ENCODE data around the gene RFXAP. TPM values are rescaled to one million over a fixed set of nuclear protein-coding genes. Genes with fewer than 3 reads are reported as not detected.
"Not testable (repeated sequence)": the region's sequence is repeated elsewhere in the genome, so short reads cannot be mapped to it uniquely, and the experiment has no call there.

RFXAP gene
- total RNA-seq (ENCODE audit: insufficient read depth, low replicate concordance) = 0.96 TPM

GRCh38 chr13:36818804-36819738 lies at the start of gene RFXAP:
Gene RFXAP (plus strand): TSS chr13:36819222. CDS start chr13:36819358, 136 bp downstream.
- peak; percentile 93 for DNase-seq (ENCODE audit: low spot score)

GRCh38 chr13:36769545-36769944 lies 49.5 kb upstream of the RFXAP start:
- DNase-seq (ENCODE audit: low spot score) = no peak

GRCh38 chr13:36770741-36771140 lies 48.3 kb upstream of the RFXAP start:
- no peak for DNase-seq (ENCODE audit: low spot score)

GRCh38 chr13:36772853-36773252 lies 46.2 kb upstream of the RFXAP start:
- DNase-seq (ENCODE audit: low spot score) = no peak

- DNase-seq (ENCODE audit: low spot score) = no peak
Measured at GRCh38 chr13:36774931-36775330, 44.1 kb upstream of the RFXAP start.

- no peak for DNase-seq (ENCODE audit: low spot score)
Measured at GRCh38 chr13:36776175-36776574, 42.8 kb upstream of the RFXAP start.

- peak; percentile 85 for DNase-seq (ENCODE audit: low spot score)
Measured at GRCh38 chr13:36778083-36778671, 40.8 kb upstream of the RFXAP start.

- no peak for DNase-seq (ENCODE audit: low spot score)
Measured at GRCh38 chr13:36783890-36784289, 35.1 kb upstream of the RFXAP start.

GRCh38 chr13:36786175-36786574 lies 32.8 kb upstream of the RFXAP start:
- DNase-seq (ENCODE audit: low spot score) = not testable (repeated sequence)

- no peak for DNase-seq (ENCODE audit: low spot score)
Measured at GRCh38 chr13:36787181-36787580, 31.8 kb upstream of the RFXAP start.

GRCh38 chr13:36788276-36788675 lies 30.7 kb upstream of the RFXAP start:
- no peak for DNase-seq (ENCODE audit: low spot score)

GRCh38 chr13:36789061-36789460 lies 30.0 kb upstream of the RFXAP start:
- no peak for DNase-seq (ENCODE audit: low spot score)

- DNase-seq (ENCODE audit: low spot score) = no peak
Measured at GRCh38 chr13:36789730-36790129, 29.3 kb upstream of the RFXAP start.

- DNase-seq (ENCODE audit: low spot score) = peak; percentile 55
Measured at GRCh38 chr13:36794706-36795105, 24.3 kb upstream of the RFXAP start.

- DNase-seq (ENCODE audit: low spot score) = no peak
Measured at GRCh38 chr13:36795463-36795862, 23.6 kb upstream of the RFXAP start.

- DNase-seq (ENCODE audit: low spot score) = no peak
Measured at GRCh38 chr13:36796052-36796451, 23.0 kb upstream of the RFXAP start.

GRCh38 chr13:36801035-36801434 lies 18.0 kb upstream of the RFXAP start:
- no peak for DNase-seq (ENCODE audit: low spot score)

GRCh38 chr13:36804588-36804987 lies 14.4 kb upstream of the RFXAP start:
- DNase-seq (ENCODE audit: low spot score) = no peak

GRCh38 chr13:36806102-36806501 lies 12.9 kb upstream of the RFXAP start:
- no peak for DNase-seq (ENCODE audit: low spot score)

- no peak for DNase-seq (ENCODE audit: low spot score)
Measured at GRCh38 chr13:36807616-36808015, 11.4 kb upstream of the RFXAP start.

- no peak for DNase-seq (ENCODE audit: low spot score)
Measured at GRCh38 chr13:36813225-36813624, 5.8 kb upstream of the RFXAP start.

- peak; percentile 31 for DNase-seq (ENCODE audit: low spot score)
Measured at GRCh38 chr13:36814465-36814864, 4.6 kb upstream of the RFXAP start.

GRCh38 chr13:36815062-36815461 lies 4.0 kb upstream of the RFXAP start:
- DNase-seq (ENCODE audit: low spot score) = no peak
